Measurements from ENCODE around the gene NUPR1. TPM values are rescaled to one million over a fixed set of nuclear protein-coding genes. Genes with fewer than 3 reads are reported as not detected.

Gene NUPR1
- 0.01 TPM for polyA plus RNA-seq (2012; ENCODE audit: low read depth, missing spikeins)

- FAIRE-seq: no peak
- TF ChIP-seq SPI1 (IDR thresholded peaks at IDR 0.05; ENCODE audit: low read depth, low read length) (no peak), TAF1 (IDR thresholded peaks at IDR 0.05; ENCODE audit: low read depth, low read length) (no peak), POU2F2 (IDR thresholded peaks at IDR 0.05; ENCODE audit: low read depth, low read length) (no peak), POLR2AphosphoS5 (IDR thresholded peaks at IDR 0.05; ENCODE audit: low read depth, low read length) (no peak), POLR2A (IDR thresholded peaks at IDR 0.05; ENCODE audit: low read depth, low read length) (no peak), PAX5 (IDR thresholded peaks at IDR 0.05; ENCODE audit: insufficient read depth, low read length, severe bottlenecking) (no peak)
- DNase-seq (ENCODE audit: insufficient read length, low spot score): no peak
Measured at GRCh38 chr16:28538733-28539596, at the start of gene NUPR1. Gene NUPR1 (minus strand): TSS chr16:28538974. CDS start chr16:28538907, 67 bp downstream.

GRCh38 chr16:28587386-28587785, 48.6 kb upstream of the NUPR1 start:
- TF ChIP-seq TAF1 (IDR thresholded peaks at IDR 0.05; ENCODE audit: low read depth, low read length) (no peak), SPI1 (IDR thresholded peaks at IDR 0.05; ENCODE audit: low read depth, low read length) (no peak), POU2F2 (IDR thresholded peaks at IDR 0.05; ENCODE audit: low read depth, low read length) (no peak), POLR2AphosphoS5 (IDR thresholded peaks at IDR 0.05; ENCODE audit: low read depth, low read length) (no peak), POLR2A (IDR thresholded peaks at IDR 0.05; ENCODE audit: low read depth, low read length) (no peak), PAX5 (IDR thresholded peaks at IDR 0.05; ENCODE audit: insufficient read depth, low read length, severe bottlenecking) (no peak)
- FAIRE-seq: no peak
- no peak for DNase-seq (ENCODE audit: insufficient read length, low spot score)

- TF ChIP-seq POLR2AphosphoS5 (IDR thresholded peaks at IDR 0.05; ENCODE audit: low read depth, low read length): no peak
- no peak for TF ChIP-seq POLR2A (IDR thresholded peaks at IDR 0.05; ENCODE audit: low read depth, low read length)
- no peak for TF ChIP-seq POU2F2 (IDR thresholded peaks at IDR 0.05; ENCODE audit: low read depth, low read length)
- no peak for TF ChIP-seq SPI1 (IDR thresholded peaks at IDR 0.05; ENCODE audit: low read depth, low read length)
- no peak for TF ChIP-seq TAF1 (IDR thresholded peaks at IDR 0.05; ENCODE audit: low read depth, low read length)
- no peak for TF ChIP-seq PAX5 (IDR thresholded peaks at IDR 0.05; ENCODE audit: insufficient read depth, low read length, severe bottlenecking)
- no peak for DNase-seq (ENCODE audit: insufficient read length, low spot score)
- FAIRE-seq: no peak
Measured at GRCh38 chr16:28586466-28586865, 47.7 kb upstream of the NUPR1 start.

GRCh38 chr16:28585674-28586073, 46.9 kb upstream of the NUPR1 start:
- DNase-seq (ENCODE audit: insufficient read length, low spot score): no peak
- no peak for FAIRE-seq
- TF ChIP-seq PAX5 (IDR thresholded peaks at IDR 0.05; ENCODE audit: insufficient read depth, low read length, severe bottlenecking): no peak
- no peak for TF ChIP-seq TAF1 (IDR thresholded peaks at IDR 0.05; ENCODE audit: low read depth, low read length)
- TF ChIP-seq POU2F2 (IDR thresholded peaks at IDR 0.05; ENCODE audit: low read depth, low read length): no peak
- TF ChIP-seq POLR2A (IDR thresholded peaks at IDR 0.05; ENCODE audit: low read depth, low read length): no peak
- TF ChIP-seq SPI1 (IDR thresholded peaks at IDR 0.05; ENCODE audit: low read depth, low read length): no peak
- TF ChIP-seq POLR2AphosphoS5 (IDR thresholded peaks at IDR 0.05; ENCODE audit: low read depth, low read length): no peak

GRCh38 chr16:28580726-28581315, 42.0 kb upstream of the NUPR1 start:
- TF ChIP-seq POLR2AphosphoS5 (IDR thresholded peaks at IDR 0.05; ENCODE audit: low read depth, low read length) (no peak), TAF1 (IDR thresholded peaks at IDR 0.05; ENCODE audit: low read depth, low read length) (no peak), SPI1 (IDR thresholded peaks at IDR 0.05; ENCODE audit: low read depth, low read length) (no peak), PAX5 (IDR thresholded peaks at IDR 0.05; ENCODE audit: insufficient read depth, low read length, severe bottlenecking) (no peak), POLR2A (IDR thresholded peaks at IDR 0.05; ENCODE audit: low read depth, low read length) (no peak), POU2F2 (IDR thresholded peaks at IDR 0.05; ENCODE audit: low read depth, low read length) (no peak)
- FAIRE-seq (no peak), DNase-seq (ENCODE audit: insufficient read length, low spot score) (no peak)

- FAIRE-seq (no peak), DNase-seq (ENCODE audit: insufficient read length, low spot score) (no peak)
- TF ChIP-seq PAX5 (IDR thresholded peaks at IDR 0.05; ENCODE audit: insufficient read depth, low read length, severe bottlenecking) (no peak), SPI1 (IDR thresholded peaks at IDR 0.05; ENCODE audit: low read depth, low read length) (no peak)
Measured at GRCh38 chr16:28575446-28576109, 36.8 kb upstream of the NUPR1 start.

- FAIRE-seq: no peak
- DNase-seq (ENCODE audit: insufficient read length, low spot score): no peak
- TF ChIP-seq TAF1 (IDR thresholded peaks at IDR 0.05; ENCODE audit: low read depth, low read length) (no peak), SPI1 (IDR thresholded peaks at IDR 0.05; ENCODE audit: low read depth, low read length) (no peak), PAX5 (IDR thresholded peaks at IDR 0.05; ENCODE audit: insufficient read depth, low read length, severe bottlenecking) (no peak), POLR2A (IDR thresholded peaks at IDR 0.05; ENCODE audit: low read depth, low read length) (no peak), POU2F2 (IDR thresholded peaks at IDR 0.05; ENCODE audit: low read depth, low read length) (no peak), POLR2AphosphoS5 (IDR thresholded peaks at IDR 0.05; ENCODE audit: low read depth, low read length) (no peak)
Measured at GRCh38 chr16:28574925-28575324, 36.2 kb upstream of the NUPR1 start.

- DNase-seq (ENCODE audit: insufficient read length, low spot score) (no peak), FAIRE-seq (no peak)
- TF ChIP-seq POLR2AphosphoS5 (IDR thresholded peaks at IDR 0.05; ENCODE audit: low read depth, low read length) (no peak), PAX5 (IDR thresholded peaks at IDR 0.05; ENCODE audit: insufficient read depth, low read length, severe bottlenecking) (no peak), SPI1 (IDR thresholded peaks at IDR 0.05; ENCODE audit: low read depth, low read length) (no peak), POU2F2 (IDR thresholded peaks at IDR 0.05; ENCODE audit: low read depth, low read length) (no peak), TAF1 (IDR thresholded peaks at IDR 0.05; ENCODE audit: low read depth, low read length) (no peak), POLR2A (IDR thresholded peaks at IDR 0.05; ENCODE audit: low read depth, low read length) (no peak)
Measured at GRCh38 chr16:28573738-28574718, 35.3 kb upstream of the NUPR1 start.

All from GM12891 (cell line).